Ascending aorta (tissue), 2 donors: ENCODE measurements around the gene TAS1R1. TPM values are rescaled to one million over a fixed set of nuclear protein-coding genes. Genes with fewer than 3 reads are reported as not detected.
"Not testable (repeated sequence)": the region's sequence is repeated elsewhere in the genome, so short reads cannot be mapped to it uniquely, and the experiment has no call there.

Experiments
- DNase-seq, 2 donors: peaks; one replicate each; pipeline ENCODE4 v3.0.0-alpha.2; 2019; ENCODE audit warnings: low spot score in 2 of 2
- H3K27ac ChIP-seq, 2 donors: fragments of 200-600 bp; sonication (generic); one replicate each; pipeline ENCODE4 v1.5.1; 2016 to 2017; ENCODE audit warnings: mild to moderate bottlenecking in 1 of 2
- H3K27me3 ChIP-seq: fragments of 200-600 bp; sonication (generic); one replicate; pipeline ENCODE4 v1.5.1; 2017
- H3K36me3 ChIP-seq, 2 donors: fragments of 200-600 bp; sonication (generic); one replicate each; pipeline ENCODE4 v1.5.1; 2016
- H3K4me1 ChIP-seq, 2 donors: fragments of 200-600 bp; sonication (generic); one replicate each; pipeline ENCODE4 v1.5.1; 2016 to 2017; ENCODE audit warnings: mild to moderate bottlenecking in 1 of 2
- H3K4me3 ChIP-seq, 2 donors: fragments of 200-600 bp; sonication (generic); one replicate each; pipeline ENCODE4 v1.5.1; 2016 to 2017; ENCODE audit warnings: mild to moderate bottlenecking in 1 of 2
- H3K9me3 ChIP-seq, 2 donors: fragments of 200-600 bp; sonication (generic); one replicate each; pipeline ENCODE4 v1.5.1; 2016
- intact Hi-C: fragments of 100-400 bp; cut with DNase I; formaldehyde crosslinking; loops from one replicate; pipeline ENCODE4 v1.15.1; 2023
- total RNA-seq: library from RNA; depleted of rRNA; stranded (reverse); fragments of >200 nt; gene quantifications from one replicate; pipeline ENCODE4 v1.1.0, GENCODE V29; 2016
- TF ChIP-seq, protein P1 (sequence below), 3 experiments: fragments of 200-600 bp in 2 of 3; fragments of 450-650 bp in 1 of 3; sonication (generic) in 2 of 3; IDR thresholded peaks; one replicate each; pipeline ENCODE4 v1.5.1; 2016 to 2019; ENCODE audit warnings: antibody characterized with exemption in 3 of 3, mild to moderate bottlenecking in 1 of 3, moderate library complexity in 1 of 3

The TAS1R1 gene
- total RNA-seq, 1 donor from 2014 or later, result not detected

GRCh38 chr1:6557597-6557996 lies 2.5 kb downstream of the TAS1R1 start:
- TF ChIP-seq, protein P1, sequence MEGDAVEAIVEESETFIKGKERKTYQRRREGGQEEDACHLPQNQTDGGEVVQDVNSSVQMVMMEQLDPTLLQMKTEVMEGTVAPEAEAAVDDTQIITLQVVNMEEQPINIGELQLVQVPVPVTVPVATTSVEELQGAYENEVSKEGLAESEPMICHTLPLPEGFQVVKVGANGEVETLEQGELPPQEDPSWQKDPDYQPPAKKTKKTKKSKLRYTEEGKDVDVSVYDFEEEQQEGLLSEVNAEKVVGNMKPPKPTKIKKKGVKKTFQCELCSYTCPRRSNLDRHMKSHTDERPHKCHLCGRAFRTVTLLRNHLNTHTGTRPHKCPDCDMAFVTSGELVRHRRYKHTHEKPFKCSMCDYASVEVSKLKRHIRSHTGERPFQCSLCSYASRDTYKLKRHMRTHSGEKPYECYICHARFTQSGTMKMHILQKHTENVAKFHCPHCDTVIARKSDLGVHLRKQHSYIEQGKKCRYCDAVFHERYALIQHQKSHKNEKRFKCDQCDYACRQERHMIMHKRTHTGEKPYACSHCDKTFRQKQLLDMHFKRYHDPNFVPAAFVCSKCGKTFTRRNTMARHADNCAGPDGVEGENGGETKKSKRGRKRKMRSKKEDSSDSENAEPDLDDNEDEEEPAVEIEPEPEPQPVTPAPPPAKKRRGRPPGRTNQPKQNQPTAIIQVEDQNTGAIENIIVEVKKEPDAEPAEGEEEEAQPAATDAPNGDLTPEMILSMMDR (IDR thresholded peaks at IDR 0.05), result no peak
- Histone ChIP-seq H3K36me3 (no peaks in the 10 kb centered on the region), H3K9me3 (no peaks in the 10 kb centered on the region), H3K27ac (no peak overlapping the region), H3K4me3 (no peak overlapping the region), H3K4me1 (peaks cover 9 to 20% of the 10 kb centered on the region in 2 donors), H3K27me3 (no peaks in the 10 kb centered on the region)
- intact Hi-C loops, result loop anchor here (10.0 kb wide), 1 partner anchor 163 kb away; the partner anchor contains the start of gene ACOT7
- no peak for DNase-seq

- H3K27ac ChIP-seq, H3K36me3 ChIP-seq, H3K4me3 ChIP-seq, DNase-seq, H3K27me3 ChIP-seq, H3K9me3 ChIP-seq: not testable (repeated sequence)
- peaks cover 3 to 10% of the 10 kb centered on the region in 2 donors for H3K4me1 ChIP-seq
- intact Hi-C loops, result loop anchor here (10.0 kb wide), 1 partner anchor 164 kb away; the partner anchor contains the start of gene ACOT7
Observed at GRCh38 chr1:6559161-6559560, 4.1 kb downstream of the TAS1R1 start.

DNA sequence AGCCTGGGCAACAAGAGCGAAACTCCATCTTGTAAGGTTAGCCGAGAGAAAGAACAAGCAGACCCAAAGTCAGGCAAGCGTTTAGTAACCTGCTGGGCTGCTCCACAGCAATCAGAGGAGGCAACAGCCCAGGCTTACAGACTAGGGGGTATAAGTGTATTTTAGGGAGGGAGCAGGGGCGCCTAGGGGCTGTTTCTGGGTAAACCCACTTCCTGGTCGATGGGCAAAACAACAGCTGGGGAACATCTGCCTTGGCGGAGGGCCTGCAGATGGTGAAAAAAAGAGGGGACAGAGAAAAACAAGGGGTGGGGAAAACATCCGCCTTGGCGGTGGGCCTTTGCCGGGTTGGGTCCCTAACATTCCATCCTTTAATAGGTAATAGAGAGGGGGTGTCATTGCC lies 5.2 kb downstream of the TAS1R1 start:
- no peak overlapping the region for H3K4me3 ChIP-seq
- intact Hi-C loops, result no loop called here

DNA sequence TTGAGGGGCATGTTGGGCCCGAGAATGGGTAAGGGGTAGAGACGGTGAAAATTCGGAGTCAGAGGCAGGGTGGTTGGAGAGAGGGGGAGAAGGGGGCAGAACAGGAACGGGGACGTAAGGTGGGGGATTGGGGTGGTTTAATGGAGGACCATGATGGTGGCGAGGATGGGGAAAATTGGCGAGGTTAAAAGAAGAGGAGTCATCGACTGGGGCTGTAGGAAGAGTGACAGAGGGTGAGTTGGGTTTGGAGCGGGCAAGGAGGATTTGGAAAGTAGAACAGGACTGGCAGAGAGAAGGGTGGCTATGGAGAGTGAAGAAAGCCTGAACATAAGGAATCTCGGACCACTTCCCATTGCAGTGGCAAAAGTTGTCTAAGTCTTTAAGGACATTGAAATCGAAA lies 13.9 kb downstream of the TAS1R1 start:
- Histone ChIP-seq H3K36me3 (no peaks in the 10 kb centered on the region), H3K27me3 (no peaks in the 10 kb centered on the region), H3K4me1 (no peaks in the 10 kb centered on the region), H3K4me3 (no peak overlapping the region), H3K9me3 (no peaks in the 10 kb centered on the region), H3K27ac (no peak overlapping the region)
- DNase-seq, result no peak
- TF ChIP-seq, protein P1 (IDR thresholded peaks at IDR 0.05), result no peak
- intact Hi-C loops, result no loop called here

More for the DNA sequence above, 5.2 kb downstream of the TAS1R1 start:
- H3K27ac ChIP-seq, result no peak overlapping the region
- no peaks in the 10 kb centered on the region for H3K36me3 ChIP-seq
- no peak for DNase-seq
- H3K9me3 ChIP-seq, result no peaks in the 10 kb centered on the region
- H3K27me3 ChIP-seq, result no peaks in the 10 kb centered on the region
- H3K4me1 ChIP-seq, result peaks cover 3% of the 10 kb centered on the region in 2 donors
- TF ChIP-seq, protein P1 (IDR thresholded peaks at IDR 0.05), result no peak

DNA sequence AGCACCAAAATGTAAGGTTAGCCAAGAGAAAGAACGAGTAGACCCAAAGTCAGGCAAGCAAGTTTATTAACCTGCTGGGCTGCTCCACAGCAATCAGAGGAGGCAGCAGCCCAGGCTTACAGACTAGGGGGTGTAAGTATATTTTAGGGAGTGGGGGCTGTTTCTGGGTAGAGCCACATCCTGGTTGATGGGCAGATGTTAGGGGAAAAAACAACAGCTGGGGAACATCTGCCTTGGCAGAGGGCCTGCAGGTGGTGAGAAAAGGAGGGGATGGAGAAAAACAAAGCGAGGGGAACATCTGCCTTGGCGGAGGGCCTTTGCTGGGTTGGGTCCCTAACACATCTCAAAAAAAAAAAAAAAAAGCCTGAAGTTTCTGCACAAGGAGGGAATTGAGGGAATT lies 15.0 kb downstream of the TAS1R1 start:
- H3K9me3 ChIP-seq, result no peaks in the 10 kb centered on the region

GRCh38 chr1:6570987-6571386 lies 15.9 kb downstream of the TAS1R1 start:
- Histone ChIP-seq H3K27me3 (no peaks in the 10 kb centered on the region), H3K27ac (no peak overlapping the region), H3K4me1 (no peaks in the 10 kb centered on the region), H3K36me3 (no peaks in the 10 kb centered on the region), H3K4me3 (no peak overlapping the region), H3K9me3 (no peaks in the 10 kb centered on the region)
- intact Hi-C loops, result no loop called here
- no peak for DNase-seq
- TF ChIP-seq, protein P1 (IDR thresholded peaks at IDR 0.05), result no peak

More for the DNA sequence above, 15.0 kb downstream of the TAS1R1 start:
- H3K4me1 ChIP-seq, result no peaks in the 10 kb centered on the region
- no peaks in the 10 kb centered on the region for H3K36me3 ChIP-seq
- intact Hi-C loops, result no loop called here
- no peak overlapping the region for H3K4me3 ChIP-seq
- no peak overlapping the region for H3K27ac ChIP-seq
- no peaks in the 10 kb centered on the region for H3K27me3 ChIP-seq
- no peak for DNase-seq
- TF ChIP-seq, protein P1 (IDR thresholded peaks at IDR 0.05), result no peak
